Panc1 (cell line): Measurements from ENCODE around the gene SPATA33. TPM values are rescaled to one million over a fixed set of nuclear protein-coding genes. Genes with fewer than 3 reads are reported as not detected.

Experiments
- ATAC-seq: fragments of 200-7000 bp; cut with Tn5 transposase; 2 replicates; pipeline ENCODE4 v1.9.1; 2020; ENCODE audit warnings: mild to moderate bottlenecking, moderate library complexity
- BruUV-seq: library from RNA; stranded (reverse); fragments of 400-500 nt; replicated peaks from 2 replicates; lab custom pipeline; 2021; lab: Mats Ljungman, UMichigan
- CTCF ChIA-PET: fragments of 300-600 bp; sonication (Branson Sonifier 250); formaldehyde crosslinking; loops from one replicate; lab custom pipeline; 2022; ENCODE audit warnings: antibody characterized with exemption; lab: Charles Lee
- POLR2A ChIA-PET: fragments of 300-600 bp; sonication (Branson Sonifier 250); formaldehyde crosslinking; loops from one replicate; lab custom pipeline; 2022; ENCODE audit warnings: antibody characterized with exemption; lab: Charles Lee
- DNase-seq: peaks from one replicate; pipeline ENCODE4 v3.0.0-alpha.2; 2010; ENCODE audit warnings: low read depth, low spot score
- H3K27ac ChIP-seq: 2 replicates; pipeline ENCODE4 v1.5.1; 2011; ENCODE audit warnings: mild to moderate bottlenecking, low read length, inconsistent platforms
- H3K27me3 ChIP-seq: fragments of 200-500 bp; sonication (Bioruptor generic); 2 replicates; pipeline ENCODE4 v1.6.0; 2014; ENCODE audit warnings: low read length, inconsistent platforms; ENCODE audit not compliant: control insufficient read depth, insufficient read depth
- H3K36me3 ChIP-seq: fragments of 200-500 bp; sonication (Bioruptor generic); 2 replicates; pipeline ENCODE4 v1.5.1; 2014; ENCODE audit warnings: inconsistent platforms, mild to moderate bottlenecking, low read length, moderate library complexity; ENCODE audit not compliant: control insufficient read depth, insufficient read depth
- H3K4me1 ChIP-seq: 2 replicates; pipeline ENCODE4 v1.5.1; 2011; ENCODE audit warnings: inconsistent platforms, mild to moderate bottlenecking, low read length, moderate library complexity; ENCODE audit not compliant: control insufficient read depth, insufficient read depth
- H3K4me3 ChIP-seq, 2 experiments: 2 replicates each; pipeline ENCODE4 v1.5.1; 2011 to 2012; ENCODE audit warnings: low read depth in 2 of 2, low read length in 2 of 2, mild to moderate bottlenecking in 2 of 2, inconsistent platforms in 1 of 2, moderate library complexity in 1 of 2
- H3K9me3 ChIP-seq: fragments of 200-500 bp; sonication (Bioruptor generic); 2 replicates; pipeline ENCODE4 v1.5.1; 2014; ENCODE audit warnings: low read depth, mild to moderate bottlenecking, inconsistent platforms, low read length, moderate library complexity; ENCODE audit not compliant: control insufficient read depth, insufficient read depth
- CTCF ChIP-seq: fragments of 450-650 bp; IDR thresholded peaks from 2 replicates; pipeline ENCODE4 v1.5.1; 2017; ENCODE audit warnings: mild to moderate bottlenecking
- POLR2AphosphoS5 ChIP-seq: IDR thresholded peaks from 2 replicates; pipeline ENCODE4 v1.6.1; 2012; ENCODE audit warnings: mild to moderate bottlenecking, low read depth, low read length, moderate library complexity
- REST ChIP-seq, 2 experiments: IDR thresholded peaks; 2 replicates each; pipeline ENCODE4 v1.6.1; 2011 to 2012; ENCODE audit warnings: low read depth in 2 of 2, control low read depth in 1 of 2, low read length in 1 of 2, mild to moderate bottlenecking in 1 of 2, moderate library complexity in 1 of 2; ENCODE audit not compliant: insufficient read depth in 1 of 2
- SIN3A ChIP-seq: IDR thresholded peaks from 2 replicates; pipeline ENCODE4 v1.6.1; 2012; ENCODE audit warnings: low read depth, mild to moderate bottlenecking, low read length, moderate library complexity, borderline replicate concordance; ENCODE audit not compliant: insufficient read depth
- TCF7L2 ChIP-seq: IDR thresholded peaks from 2 replicates; pipeline ENCODE4 v1.6.1; 2011; ENCODE audit warnings: mild to moderate bottlenecking, low read depth, low read length, inconsistent platforms
- in situ Hi-C: cut with HindIII; loops from 2 replicates; pipeline ENCODE4 v1.10.0; 2016; ENCODE audit warnings: low sequenced_read_pairs, low pct_unique_long_range_greater_than_20kb
- intact Hi-C: fragments of 100-400 bp; cut with micrococcal nuclease; formaldehyde crosslinking; loops from one replicate; pipeline ENCODE4 v1.10.0; 2022; ENCODE audit not compliant: unreplicated experiment
- total RNA-seq: library from RNA; stranded (reverse); gene quantifications from one replicate; pipeline ENCODE4 v1.2.1, GENCODE V29; 2021; ENCODE audit not compliant: unreplicated experiment

SPATA33 gene
- total RNA-seq, 1 experiment from 2014 or later: 18.3 TPM

- TF ChIP-seq SIN3A: no peak
- TF ChIP-seq POLR2AphosphoS5: no peak
- TF ChIP-seq REST (IDR thresholded peaks at IDR 0.05; ENCODE audit: insufficient read depth in 1 of 2, low read depth in 2 of 2, low read length in 1 of 2): no peak
- TF ChIP-seq CTCF: no peak
- no peak for TF ChIP-seq TCF7L2
- Histone ChIP-seq H3K27me3 (no peaks in the 10 kb centered on the region), H3K4me3 (no peak overlapping the region), H3K36me3 (no peaks in the 10 kb centered on the region), H3K9me3 (no peaks in the 10 kb centered on the region), H3K27ac (no peak overlapping the region), H3K4me1 (peaks cover 4% of the 10 kb centered on the region; the same call in 1 of the 2 replicates)
- intact Hi-C loops: no loop called here
- DNase-seq (no peak), ATAC-seq (0 out of 2 replicates have a peak, but pooled peaks have one; percentile 11)
- POLR2A ChIA-PET: interaction anchor here (0.8 kb wide), 1 partner anchor 42 kb away, joined by 3 read pairs; no protein-coding TSS in a partner anchor
- in situ Hi-C loops: no loop called here
- BruUV-seq: no TSS peak
- CTCF ChIA-PET: interaction anchor here (0.6 to 1.6 kb wide), 3 partner anchors 12 to 25 kb away, joined by 4 to 8 read pairs (median 7); no protein-coding TSS in a partner anchor
These were observed 42.5 kb upstream of the SPATA33 start for GRCh38 chr16:89615176-89615575.

GRCh38 chr16:89615596-89616090, 42.0 kb upstream of the SPATA33 start:
- DNase-seq (no peak), ATAC-seq (peak; percentile 73; the same call in 1 of the 2 replicates)
- no peak overlapping the region for H3K27ac ChIP-seq
- intact Hi-C loops (no loop called here), in situ Hi-C loops (no loop called here)
- no peaks in the 10 kb centered on the region for H3K9me3 ChIP-seq
- H3K27me3 ChIP-seq: no peaks in the 10 kb centered on the region
- no peak overlapping the region for H3K4me3 ChIP-seq
- BruUV-seq: no TSS peak
- TF ChIP-seq CTCF (peak; percentile 90), TCF7L2 (no peak)
- H3K4me1 ChIP-seq: peaks cover 6% of the 10 kb centered on the region; the same call in 1 of the 2 replicates
- ChIA-PET CTCF (interaction anchor here (0.7 to 1.6 kb wide), 4 partner anchors 13 to 27 kb away, joined by 3 to 8 read pairs (median 4); no protein-coding TSS in a partner anchor), POLR2A (no interaction called here)
- no peaks in the 10 kb centered on the region for H3K36me3 ChIP-seq
